ENCODE results near the gene RNU6-9. TPM values are rescaled to one million over a fixed set of nuclear protein-coding genes. Genes with fewer than 3 reads are reported as not detected.

RNU6-9 gene
- total RNA-seq, 3 donors from 2014 or later (not counting 1 experiment from before 2014, with no cell fraction given) = not detected

- intact Hi-C loops (cut with micrococcal nuclease) = no loop called here
- Histone ChIP-seq H3K27ac (ENCODE audit: low read length) (no peak overlapping the region), H3K4me1 (ENCODE audit: control insufficient read depth, insufficient read depth, low read length) (peaks cover 3% of the 10 kb centered on the region), H3K9me3 (ENCODE audit: control insufficient read depth, insufficient read depth, low read length) (no peaks in the 10 kb centered on the region), H3K36me3 (ENCODE audit: control insufficient read depth, insufficient read depth, low read length) (peaks cover 53% of the 10 kb centered on the region), H3K27me3 (ENCODE audit: control insufficient read depth, insufficient read depth, low read length) (no peaks in the 10 kb centered on the region), H3K4me3 (ENCODE audit: low read length) (no peak overlapping the region)
- H3K27me3 Mint-ChIP-seq (ENCODE audit: low read depth in 2 of 2) = no peaks in the 10 kb centered on the region
- ATAC-seq (no peak), DNase-seq (no peak)
- 97% methylated on average over 34 of the region's 34 CpGs for WGBS (ENCODE audit: insufficient coverage)
- H3K27ac Mint-ChIP-seq = no peak overlapping the region
- no peak overlapping the region for H3K4me3 Mint-ChIP-seq
- H3K9me3 Mint-ChIP-seq = no peaks in the 10 kb centered on the region
- no peaks in the 10 kb centered on the region for H3K36me3 Mint-ChIP-seq
- no peak for TF ChIP-seq CTCF (IDR thresholded peaks at IDR 0.05)
- no peaks in the 10 kb centered on the region for H3K4me1 Mint-ChIP-seq
Measured at GRCh38 chr19:881385-882071, 11.8 kb upstream of the RNU6-9 start.

DNA sequence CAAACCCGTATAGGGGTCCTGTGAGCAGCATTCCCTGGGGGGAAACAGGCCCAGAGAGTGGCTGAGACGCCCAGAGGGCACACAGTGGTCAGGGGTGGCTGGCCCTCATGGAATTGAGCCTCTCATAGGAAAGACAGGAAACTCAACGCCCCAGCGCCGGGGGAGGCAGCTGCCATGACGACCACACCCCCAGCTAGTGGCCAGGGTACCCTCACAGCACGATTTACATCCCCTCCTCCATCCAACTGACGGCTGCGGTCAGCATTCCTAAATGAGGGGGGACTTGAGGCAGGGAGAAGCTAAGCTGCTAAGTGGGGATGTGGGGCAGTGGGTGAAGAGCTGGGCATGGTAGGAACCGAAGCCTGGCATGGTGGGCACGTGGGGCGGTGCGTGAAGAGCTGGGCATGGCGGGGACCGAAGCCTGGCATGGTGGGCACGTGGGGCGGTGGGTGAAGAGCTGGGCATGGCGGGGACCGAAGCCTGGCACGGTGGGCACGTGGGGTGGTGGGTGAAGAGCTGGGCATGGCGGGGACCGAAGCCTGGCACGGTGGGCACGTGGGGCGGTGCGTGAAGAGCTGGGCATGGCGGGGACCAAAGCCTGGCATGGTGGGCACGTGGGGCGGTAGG, 10.3 kb upstream of the RNU6-9 start:
- TF ChIP-seq CTCF (IDR thresholded peaks at IDR 0.05) = no peak
- DNase-seq (no peak), ATAC-seq (no peak)
- H3K27ac Mint-ChIP-seq = no peak overlapping the region
- no peaks in the 10 kb centered on the region for H3K9me3 ChIP-seq (ENCODE audit: control insufficient read depth, insufficient read depth, low read length)
- H3K4me1 ChIP-seq (ENCODE audit: control insufficient read depth, insufficient read depth, low read length) = peaks cover 16% of the 10 kb centered on the region
- H3K4me3 ChIP-seq (ENCODE audit: low read length) = no peak overlapping the region
- no peak overlapping the region for H3K4me3 Mint-ChIP-seq
- H3K36me3 ChIP-seq (ENCODE audit: control insufficient read depth, insufficient read depth, low read length) = peaks cover 57% of the 10 kb centered on the region
- no peaks in the 10 kb centered on the region for H3K27me3 Mint-ChIP-seq (ENCODE audit: low read depth in 2 of 2)
- no peak overlapping the region for H3K27ac ChIP-seq (ENCODE audit: low read length)
- no peaks in the 10 kb centered on the region for H3K27me3 ChIP-seq (ENCODE audit: control insufficient read depth, insufficient read depth, low read length)
- WGBS (ENCODE audit: insufficient coverage) = 96% methylated on average over 20 of the region's 30 CpGs
- intact Hi-C loops (cut with micrococcal nuclease) = no loop called here
- H3K36me3 Mint-ChIP-seq = no peaks in the 10 kb centered on the region
- no peaks in the 10 kb centered on the region for H3K9me3 Mint-ChIP-seq
- no peaks in the 10 kb centered on the region for H3K4me1 Mint-ChIP-seq

DNA sequence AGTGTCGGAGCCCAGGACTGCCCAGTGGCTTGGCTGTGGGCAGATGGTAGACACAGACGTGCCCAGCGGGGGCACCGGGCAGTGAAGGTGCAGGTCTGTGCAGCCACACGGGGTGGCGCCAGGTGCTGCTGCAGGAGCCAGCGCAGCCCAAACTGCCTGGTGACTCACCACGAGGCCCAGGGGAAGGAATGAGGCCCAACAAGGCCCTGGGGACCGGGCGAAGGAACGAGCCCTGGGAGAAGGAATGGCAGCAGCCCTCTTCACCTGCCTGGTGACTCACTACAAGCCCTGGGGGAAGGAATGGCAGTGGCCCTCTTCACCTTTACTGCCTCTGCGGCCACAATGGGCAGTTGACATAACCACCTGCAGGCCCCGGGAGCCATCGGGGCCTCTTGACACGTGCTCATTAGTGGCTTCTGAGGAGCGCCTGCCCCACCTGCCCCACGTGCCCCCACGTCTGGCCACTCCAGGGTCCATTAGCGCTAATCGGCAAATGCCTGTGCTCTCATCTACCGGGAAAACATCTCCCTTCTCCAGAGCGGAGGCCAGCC, 9.5 kb upstream of the RNU6-9 start:
- WGBS (ENCODE audit: insufficient coverage) = 95% methylated on average over 22 of the region's 22 CpGs
- Histone ChIP-seq H3K27me3 (ENCODE audit: control insufficient read depth, insufficient read depth, low read length) (no peaks in the 10 kb centered on the region), H3K4me3 (ENCODE audit: low read length) (no peak overlapping the region), H3K27ac (ENCODE audit: low read length) (no peak overlapping the region), H3K9me3 (ENCODE audit: control insufficient read depth, insufficient read depth, low read length) (no peaks in the 10 kb centered on the region), H3K4me1 (ENCODE audit: control insufficient read depth, insufficient read depth, low read length) (peaks cover 22% of the 10 kb centered on the region), H3K36me3 (ENCODE audit: control insufficient read depth, insufficient read depth, low read length) (peaks cover 58% of the 10 kb centered on the region)
- Mint-ChIP-seq H3K27ac (no peak overlapping the region), H3K4me1 (no peaks in the 10 kb centered on the region), H3K4me3 (no peak overlapping the region), H3K9me3 (no peaks in the 10 kb centered on the region), H3K27me3 (ENCODE audit: low read depth in 2 of 2) (no peaks in the 10 kb centered on the region), H3K36me3 (no peaks in the 10 kb centered on the region)
- intact Hi-C loops (cut with micrococcal nuclease) = no loop called here
- DNase-seq = no peak
- no peak for TF ChIP-seq CTCF (IDR thresholded peaks at IDR 0.05)
- no peak for ATAC-seq

All from natural killer cell (primary cell).